H9 (cell line): Measurements from ENCODE around the gene NR2C1. TPM values are rescaled to one million over a fixed set of nuclear protein-coding genes. Genes with fewer than 3 reads are reported as not detected.

Experiments
- DNase-seq: peaks from one replicate; pipeline ENCODE4 v3.0.0-alpha.2; 2017
- H2AFZ ChIP-seq: one replicate; pipeline ENCODE4 v1.6.1; 2013; ENCODE audit warnings: mild to moderate bottlenecking, low read length, control low read depth, moderate library complexity
- H2AK5ac ChIP-seq: 2 replicates; pipeline ENCODE4 v1.6.1; 2013; ENCODE audit warnings: low read length, control low read depth, mixed read lengths; ENCODE audit not compliant: insufficient read length
- H2BK120ac ChIP-seq: one replicate; pipeline ENCODE4 v1.6.1; 2013; ENCODE audit warnings: low read depth, mild to moderate bottlenecking, low read length, control low read depth, inconsistent platforms; ENCODE audit not compliant: poor library complexity, severe bottlenecking
- H2BK12ac ChIP-seq: 2 replicates; pipeline ENCODE4 v1.6.1; 2013; ENCODE audit warnings: low read length, control low read depth, mixed read lengths, low read depth; ENCODE audit not compliant: insufficient read length
- H2BK15ac ChIP-seq: 2 replicates; pipeline ENCODE4 v1.6.1; 2013; ENCODE audit warnings: low read depth, low read length, control low read depth
- H2BK20ac ChIP-seq: one replicate; pipeline ENCODE4 v1.6.1; 2013; ENCODE audit warnings: low read depth, mild to moderate bottlenecking, low read length, control low read depth, inconsistent platforms; ENCODE audit not compliant: poor library complexity, severe bottlenecking
- H2BK5ac ChIP-seq: 2 replicates; pipeline ENCODE4 v1.6.1; 2013; ENCODE audit warnings: low read length, control low read depth, mixed read lengths; ENCODE audit not compliant: insufficient read length
- H3K14ac ChIP-seq: 2 replicates; pipeline ENCODE4 v1.6.1; 2013; ENCODE audit warnings: low read length, control low read depth; ENCODE audit not compliant: insufficient read depth
- H3K18ac ChIP-seq: 2 replicates; pipeline ENCODE4 v1.6.1; 2013; ENCODE audit warnings: low read depth, mild to moderate bottlenecking, mixed read lengths, low read length, control low read depth; ENCODE audit not compliant: insufficient read length
- H3K23ac ChIP-seq: 2 replicates; pipeline ENCODE4 v1.6.1; 2013; ENCODE audit warnings: low read length, control low read depth, mixed read lengths, low read depth; ENCODE audit not compliant: insufficient read length
- H3K23me2 ChIP-seq: 2 replicates; pipeline ENCODE4 v1.6.1; 2013; ENCODE audit warnings: low read depth, mild to moderate bottlenecking, mixed read lengths, low read length, control low read depth; ENCODE audit not compliant: insufficient read length, poor library complexity, severe bottlenecking
- H3K27ac ChIP-seq: 2 replicates; pipeline ENCODE4 v1.5.1; 2013; ENCODE audit warnings: low read length, control low read depth, mixed read lengths, low read depth; ENCODE audit not compliant: insufficient read length
- H3K27me3 ChIP-seq: 2 replicates; pipeline ENCODE4 v1.6.1; 2013; ENCODE audit warnings: low read length, control low read depth, inconsistent platforms; ENCODE audit not compliant: insufficient read depth
- H3K4ac ChIP-seq: 2 replicates; pipeline ENCODE4 v1.6.1; 2013; ENCODE audit warnings: low read depth, mild to moderate bottlenecking, control low read depth, inconsistent platforms, low read length, moderate library complexity
- H3K4me1 ChIP-seq: 2 replicates; pipeline ENCODE4 v1.6.1; 2013; ENCODE audit warnings: low read length, control low read depth, inconsistent platforms; ENCODE audit not compliant: insufficient read depth
- H3K4me2 ChIP-seq: 2 replicates; pipeline ENCODE4 v1.6.1; 2013; ENCODE audit warnings: low read length, control low read depth, mixed read lengths; ENCODE audit not compliant: insufficient read length, insufficient read depth
- H3K56ac ChIP-seq: 2 replicates; pipeline ENCODE4 v1.6.1; 2013; ENCODE audit warnings: low read depth, mild to moderate bottlenecking, mixed read lengths, low read length, control low read depth; ENCODE audit not compliant: insufficient read length
- H3K79me1 ChIP-seq: 2 replicates; pipeline ENCODE4 v1.6.1; 2013; ENCODE audit warnings: low read depth, mild to moderate bottlenecking, moderate library complexity, low read length, control low read depth, inconsistent platforms; ENCODE audit not compliant: insufficient read depth, poor library complexity, severe bottlenecking
- H3K79me2 ChIP-seq: 2 replicates; pipeline ENCODE4 v1.6.1; 2013; ENCODE audit warnings: low read length, control low read depth, inconsistent platforms; ENCODE audit not compliant: insufficient read depth
- H3K9ac ChIP-seq: 2 replicates; pipeline ENCODE4 v1.6.1; 2013; ENCODE audit warnings: low read length, control low read depth, mixed read lengths; ENCODE audit not compliant: insufficient read length; ENCODE audit errors: extremely low read depth
- H3K9me3 ChIP-seq: one replicate; pipeline ENCODE4 v1.6.1; 2013; ENCODE audit warnings: low read depth, low read length, inconsistent platforms; ENCODE audit not compliant: control insufficient read depth
- H3T11ph ChIP-seq: one replicate; pipeline ENCODE4 v1.6.1; 2013; ENCODE audit warnings: mild to moderate bottlenecking, low read length, control low read depth, inconsistent platforms
- H4K20me1 ChIP-seq: one replicate; pipeline ENCODE4 v1.6.1; 2013; ENCODE audit not compliant: control insufficient read depth, insufficient read length, insufficient read depth
- H4K5ac ChIP-seq: 2 replicates; pipeline ENCODE4 v1.6.1; 2013; ENCODE audit warnings: low read depth, mild to moderate bottlenecking, mixed read lengths, low read length, control low read depth; ENCODE audit not compliant: insufficient read length
- H4K8ac ChIP-seq: replicated peaks from 2 replicates; pipeline ENCODE4 v1.6.1; 2013; ENCODE audit warnings: low read length, control low read depth, mixed read lengths, low read depth; ENCODE audit not compliant: insufficient read length
- H4K91ac ChIP-seq: 2 replicates; pipeline ENCODE4 v1.6.1; 2013; ENCODE audit warnings: low read depth, mild to moderate bottlenecking, moderate library complexity, mixed read lengths, low read length, control low read depth; ENCODE audit not compliant: insufficient read length
- H3K27ac Mint-ChIP-seq, 3 experiments: 2 replicates in 2 of 3; 3 replicates in 1 of 3; pipeline ENCODE4 v1.8.0; 2020 to 2021; ENCODE audit warnings: mixed read lengths in 3 of 3, mild to moderate bottlenecking in 1 of 3, moderate library complexity in 1 of 3
- H3K27me3 Mint-ChIP-seq: 2 replicates; pipeline ENCODE4 v1.8.0; 2021; ENCODE audit warnings: low read depth, mild to moderate bottlenecking, moderate library complexity, mixed read lengths
- H3K36me3 Mint-ChIP-seq, 3 experiments: 2 replicates in 2 of 3; 3 replicates in 1 of 3; pipeline ENCODE4 v1.8.0; 2020 to 2021; ENCODE audit warnings: low read depth in 3 of 3, mixed read lengths in 3 of 3; ENCODE audit not compliant: insufficient read depth in 1 of 3
- H3K4me1 Mint-ChIP-seq, 2 experiments: 2 replicates each; pipeline ENCODE4 v1.8.0; 2020; ENCODE audit warnings: mixed read lengths in 2 of 2
- H3K4me3 Mint-ChIP-seq, 2 experiments: 2 replicates in 1 of 2; 3 replicates in 1 of 2; pipeline ENCODE4 v1.8.0; 2020 to 2021; ENCODE audit warnings: mild to moderate bottlenecking in 2 of 2, mixed read lengths in 2 of 2, moderate library complexity in 1 of 2
- H3K9me3 Mint-ChIP-seq, 2 experiments: 2 replicates in 1 of 2; 3 replicates in 1 of 2; pipeline ENCODE4 v1.8.0; 2020; ENCODE audit warnings: mild to moderate bottlenecking in 2 of 2, mixed read lengths in 2 of 2, moderate library complexity in 1 of 2
- WGBS: extraction: QIAGEN DNeasy Blood & Tissue Kit; methylation state at CpG from one replicate; pipeline ENCODE4 v1.1.7; 2013; ENCODE audit warnings: missing lambda C conversion rate, low lambda C conversion rate, mixed read lengths; ENCODE audit not compliant: insufficient read length; ENCODE audit errors: extremely low coverage; 5-methylcytosine and 5-hydroxymethylcytosine counted together
- total RNA-seq: library from RNA; stranded (reverse); gene quantifications from 2 replicates; pipeline ENCODE4 v1.2.1, GENCODE V29; 2021
- TF ChIP-seq, protein P1 (sequence below): fragments of 200-600 bp; sonication (generic); conservative IDR thresholded peaks from 3 replicates; pipeline ENCODE4 v1.8.0; 2021; ENCODE audit warnings: antibody characterized with exemption, mild to moderate bottlenecking

Gene NR2C1
- total RNA-seq, 1 experiment from 2014 or later = 47.0 TPM

DNA sequence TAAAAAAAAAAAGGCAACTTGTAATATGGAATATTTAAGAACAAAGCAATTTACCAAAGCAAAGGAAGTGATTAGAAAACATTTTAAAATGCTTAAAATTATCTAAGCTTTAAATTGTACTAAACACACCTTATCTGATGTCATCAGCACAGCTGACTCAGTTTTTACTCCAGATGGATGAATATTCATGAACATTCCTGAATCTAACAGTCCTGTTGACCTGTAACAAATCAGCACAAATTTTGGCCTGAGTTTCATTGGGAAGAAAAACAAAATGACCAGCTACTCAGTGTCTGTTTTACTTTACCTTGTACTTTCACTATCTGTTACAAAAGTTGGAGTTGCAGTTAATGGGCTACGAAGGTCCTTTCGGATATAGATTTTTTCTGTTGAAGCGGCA is 16.0 kb downstream of the NR2C1 start:
- no peaks in the 10 kb centered on the region for H3K23me2 ChIP-seq
- H2AK5ac ChIP-seq = no peak overlapping the region
- no peak overlapping the region for H2BK15ac ChIP-seq
- H2BK120ac ChIP-seq = no peak overlapping the region
- no peak overlapping the region for H3K4me2 ChIP-seq
- H2BK5ac ChIP-seq = no peak overlapping the region
- TF ChIP-seq, protein P1, sequence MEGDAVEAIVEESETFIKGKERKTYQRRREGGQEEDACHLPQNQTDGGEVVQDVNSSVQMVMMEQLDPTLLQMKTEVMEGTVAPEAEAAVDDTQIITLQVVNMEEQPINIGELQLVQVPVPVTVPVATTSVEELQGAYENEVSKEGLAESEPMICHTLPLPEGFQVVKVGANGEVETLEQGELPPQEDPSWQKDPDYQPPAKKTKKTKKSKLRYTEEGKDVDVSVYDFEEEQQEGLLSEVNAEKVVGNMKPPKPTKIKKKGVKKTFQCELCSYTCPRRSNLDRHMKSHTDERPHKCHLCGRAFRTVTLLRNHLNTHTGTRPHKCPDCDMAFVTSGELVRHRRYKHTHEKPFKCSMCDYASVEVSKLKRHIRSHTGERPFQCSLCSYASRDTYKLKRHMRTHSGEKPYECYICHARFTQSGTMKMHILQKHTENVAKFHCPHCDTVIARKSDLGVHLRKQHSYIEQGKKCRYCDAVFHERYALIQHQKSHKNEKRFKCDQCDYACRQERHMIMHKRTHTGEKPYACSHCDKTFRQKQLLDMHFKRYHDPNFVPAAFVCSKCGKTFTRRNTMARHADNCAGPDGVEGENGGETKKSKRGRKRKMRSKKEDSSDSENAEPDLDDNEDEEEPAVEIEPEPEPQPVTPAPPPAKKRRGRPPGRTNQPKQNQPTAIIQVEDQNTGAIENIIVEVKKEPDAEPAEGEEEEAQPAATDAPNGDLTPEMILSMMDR = no peak
- H3K56ac ChIP-seq = no peak overlapping the region
- peaks cover 18 to 84% (median 52%) of the 10 kb centered on the region in 3 experiments; a peak in 6 of 7 replicates for H3K36me3 Mint-ChIP-seq
- no peak overlapping the region for H3K27ac ChIP-seq
- no peak overlapping the region for H3K4me3 Mint-ChIP-seq
- no peak overlapping the region for H3K27ac Mint-ChIP-seq
- no peaks in the 10 kb centered on the region for H3K79me2 ChIP-seq
- no peaks in the 10 kb centered on the region for H3K79me1 ChIP-seq
- no peaks in the 10 kb centered on the region for H3K27me3 Mint-ChIP-seq
- no peak overlapping the region for H3K18ac ChIP-seq
- no CpG with 5 or more reads among the region's 3 CpGs for WGBS
- no peak overlapping the region for H4K91ac ChIP-seq
- H3K9me3 ChIP-seq = no peaks in the 10 kb centered on the region
- no peak overlapping the region for H3K9ac ChIP-seq
- no peak overlapping the region for H2BK20ac ChIP-seq
- H4K5ac ChIP-seq = no peak overlapping the region
- no peak overlapping the region for H4K8ac ChIP-seq
- H2BK12ac ChIP-seq = no peak overlapping the region
- no peak overlapping the region for H3T11ph ChIP-seq
- no peak overlapping the region for H3K4ac ChIP-seq
- no peak overlapping the region for H3K14ac ChIP-seq
- no peak overlapping the region for H2AFZ ChIP-seq
- H3K23ac ChIP-seq = no peak overlapping the region
- H3K4me1 ChIP-seq = no peaks in the 10 kb centered on the region
- no peaks in the 10 kb centered on the region for H3K27me3 ChIP-seq
- no peak for DNase-seq
- no peaks in the 10 kb centered on the region for H3K9me3 Mint-ChIP-seq
- no peaks in the 10 kb centered on the region for H3K4me1 Mint-ChIP-seq
- no peaks in the 10 kb centered on the region for H4K20me1 ChIP-seq
